Prostate gland (tissue), 2 donors: ENCODE results near the gene RNF157.

Experiments
- POLR2A ChIP-seq: fragments of 450-650 bp; IDR thresholded peaks from one replicate; pipeline ENCODE4 v1.6.1; 2016; ENCODE audit warnings: antibody characterized with exemption, mild to moderate bottlenecking
- POLR2AphosphoS5 ChIP-seq: sonication (generic); formaldehyde crosslinking; IDR thresholded peaks from one replicate; pipeline ENCODE4 v1.6.1; 2017; ENCODE audit warnings: antibody characterized with exemption
- TF ChIP-seq, protein P1 (sequence below), 4 experiments: fragments of 200-600 bp in 2 of 4; fragments of 450-650 bp in 2 of 4; sonication (generic) in 2 of 4; IDR thresholded peaks; 1 replicate in 3 of 4; 2 replicates in 1 of 4; pipeline ENCODE4 v1.5.1; 2016 to 2019; ENCODE audit warnings: antibody characterized with exemption in 4 of 4, mild to moderate bottlenecking in 2 of 4, moderate library complexity in 2 of 4

DNA sequence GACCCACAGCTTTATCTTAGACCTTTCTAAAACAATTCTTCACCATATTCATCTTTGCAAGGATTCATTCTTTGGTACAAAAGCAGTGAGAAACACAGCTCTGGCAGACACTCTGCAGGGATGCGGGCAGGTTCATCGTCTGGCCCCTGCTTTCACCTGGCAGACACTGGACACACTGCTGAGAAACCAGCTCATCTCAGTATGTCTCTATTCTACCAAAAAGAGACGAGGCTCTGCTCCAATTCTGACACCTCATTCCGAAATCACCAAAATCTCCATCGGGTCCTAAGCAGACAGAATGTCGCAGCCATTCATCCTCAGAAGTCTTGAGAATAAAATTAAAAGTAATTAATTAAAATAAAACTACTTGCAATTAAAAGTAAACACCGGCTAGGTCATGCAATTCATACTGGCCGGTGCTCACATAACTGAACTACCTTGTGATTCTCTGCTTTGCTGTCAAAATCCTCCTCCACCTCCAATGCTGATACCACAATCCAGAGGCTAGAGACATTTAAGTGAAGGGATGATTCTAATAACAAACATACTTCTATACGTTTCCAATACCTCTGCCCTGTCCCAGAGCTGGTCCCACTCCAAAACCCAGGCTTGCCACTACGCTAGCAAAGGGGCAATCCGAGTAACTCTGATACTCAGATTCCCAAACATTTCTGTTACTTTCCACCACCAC is 1.3 kb downstream of the RNF157 start:
- TF ChIP-seq, protein P1, sequence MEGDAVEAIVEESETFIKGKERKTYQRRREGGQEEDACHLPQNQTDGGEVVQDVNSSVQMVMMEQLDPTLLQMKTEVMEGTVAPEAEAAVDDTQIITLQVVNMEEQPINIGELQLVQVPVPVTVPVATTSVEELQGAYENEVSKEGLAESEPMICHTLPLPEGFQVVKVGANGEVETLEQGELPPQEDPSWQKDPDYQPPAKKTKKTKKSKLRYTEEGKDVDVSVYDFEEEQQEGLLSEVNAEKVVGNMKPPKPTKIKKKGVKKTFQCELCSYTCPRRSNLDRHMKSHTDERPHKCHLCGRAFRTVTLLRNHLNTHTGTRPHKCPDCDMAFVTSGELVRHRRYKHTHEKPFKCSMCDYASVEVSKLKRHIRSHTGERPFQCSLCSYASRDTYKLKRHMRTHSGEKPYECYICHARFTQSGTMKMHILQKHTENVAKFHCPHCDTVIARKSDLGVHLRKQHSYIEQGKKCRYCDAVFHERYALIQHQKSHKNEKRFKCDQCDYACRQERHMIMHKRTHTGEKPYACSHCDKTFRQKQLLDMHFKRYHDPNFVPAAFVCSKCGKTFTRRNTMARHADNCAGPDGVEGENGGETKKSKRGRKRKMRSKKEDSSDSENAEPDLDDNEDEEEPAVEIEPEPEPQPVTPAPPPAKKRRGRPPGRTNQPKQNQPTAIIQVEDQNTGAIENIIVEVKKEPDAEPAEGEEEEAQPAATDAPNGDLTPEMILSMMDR (IDR thresholded peaks at IDR 0.05), result no peak
- TF ChIP-seq POLR2A, result no peak
- no peak for TF ChIP-seq POLR2AphosphoS5
